Measurements from ENCODE around the gene PRMT7.

GRCh38 chr16:68356919-68357286 lies 46.1 kb downstream of the PRMT7 start:
- TF ChIP-seq EZH2phosphoT487 (IDR thresholded peaks at IDR 0.05; ENCODE audit: borderline replicate concordance) (no peak), CTCF (conservative IDR thresholded peaks at IDR 0.05; ENCODE audit: low read length) (no peak)
